RKO (cell line): ENCODE results near the gene RFC5.
"Not testable (repeated sequence)": the region's sequence is repeated elsewhere in the genome, so short reads cannot be mapped to it uniquely, and the experiment has no call there.

Source experiments
- DNase-seq: peaks from one replicate; pipeline ENCODE4 v3.0.0-alpha.2; 2016; ENCODE audit warnings: low spot score

RFC5 gene

DNA sequence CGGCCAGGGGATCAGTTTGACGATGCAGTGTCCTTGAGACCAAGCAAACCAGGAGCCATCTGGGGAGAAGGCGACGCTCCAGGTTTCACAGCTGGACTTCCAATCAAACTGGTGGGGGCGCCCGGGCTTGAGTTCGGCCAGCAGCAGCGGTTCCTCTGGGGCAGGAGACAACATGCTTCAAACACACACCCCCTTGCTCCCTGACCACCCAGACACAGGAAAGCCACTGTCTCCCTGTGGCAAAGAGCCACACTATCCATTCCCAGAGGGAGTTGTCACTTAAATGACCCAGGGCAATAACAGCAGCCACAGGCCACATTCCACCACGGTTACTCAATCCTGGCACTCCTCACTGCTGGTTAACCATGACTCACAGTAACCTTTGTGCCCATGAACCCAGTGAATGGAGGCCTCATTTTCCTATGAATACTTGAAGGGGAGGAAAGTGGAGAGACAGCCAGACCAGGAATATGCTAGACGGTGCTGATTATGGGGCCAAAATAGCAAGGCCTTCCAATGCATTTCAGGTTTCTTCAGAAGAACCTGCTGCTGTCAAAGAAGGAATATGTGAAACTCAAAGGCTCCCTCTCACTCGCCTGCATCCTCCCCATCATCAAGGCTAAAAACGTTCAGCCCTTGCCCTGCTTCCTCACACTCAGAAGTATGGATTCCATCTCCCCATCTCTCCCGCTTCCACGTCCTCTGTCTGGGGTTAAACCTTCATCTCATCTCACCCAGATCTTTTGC lies 36.0 kb downstream of the RFC5 start:
- peak; percentile 94 for DNase-seq

GRCh38 chr12:118053071-118053985 lies 36.8 kb downstream of the RFC5 start:
- DNase-seq: no peak

GRCh38 chr12:118055144-118055557 lies 38.6 kb downstream of the RFC5 start:
- DNase-seq: peak; percentile 78

DNA sequence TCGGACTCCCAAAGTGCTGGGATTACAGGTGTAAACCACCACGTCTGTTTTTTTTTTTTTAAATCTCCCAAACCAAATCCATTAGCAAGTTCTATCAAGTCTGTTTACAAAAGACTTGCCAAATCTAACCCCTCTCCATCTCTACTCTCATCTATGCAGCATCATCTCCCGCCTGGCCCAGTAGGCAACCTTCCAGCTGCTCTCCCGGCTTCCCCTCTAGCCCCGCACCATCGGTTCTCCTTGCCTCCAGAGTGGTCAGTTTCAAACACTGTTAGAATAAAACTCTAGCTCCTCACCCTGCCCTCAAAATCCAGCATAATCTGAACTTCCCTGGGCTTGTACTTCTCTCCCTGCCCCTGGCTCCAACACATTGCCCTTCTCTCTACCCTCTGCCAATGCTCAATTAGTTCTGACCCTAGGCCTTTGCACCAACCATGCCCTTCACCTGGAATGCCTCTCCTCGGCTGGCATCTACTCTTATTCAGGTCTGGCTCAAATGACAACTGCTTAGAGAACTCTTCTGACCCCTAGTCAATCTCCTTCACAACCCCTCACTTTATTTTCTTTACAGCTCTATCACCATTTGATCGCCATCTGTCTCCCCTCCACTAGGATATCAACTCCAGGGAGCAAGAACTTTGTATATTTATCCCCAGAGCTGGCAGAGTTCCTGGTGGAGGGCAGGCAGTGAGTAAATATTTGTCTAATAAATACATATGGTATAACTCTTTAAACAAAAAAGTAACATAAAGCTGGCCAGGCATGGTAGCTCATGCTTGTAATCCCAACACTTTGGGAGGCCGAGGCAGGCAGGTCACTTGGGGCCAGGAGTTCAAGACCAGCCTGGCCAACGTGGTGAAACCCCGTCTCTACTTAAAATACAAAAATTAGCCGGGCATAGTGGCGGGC lies 39.6 kb downstream of the RFC5 start:
- DNase-seq: no peak

DNA sequence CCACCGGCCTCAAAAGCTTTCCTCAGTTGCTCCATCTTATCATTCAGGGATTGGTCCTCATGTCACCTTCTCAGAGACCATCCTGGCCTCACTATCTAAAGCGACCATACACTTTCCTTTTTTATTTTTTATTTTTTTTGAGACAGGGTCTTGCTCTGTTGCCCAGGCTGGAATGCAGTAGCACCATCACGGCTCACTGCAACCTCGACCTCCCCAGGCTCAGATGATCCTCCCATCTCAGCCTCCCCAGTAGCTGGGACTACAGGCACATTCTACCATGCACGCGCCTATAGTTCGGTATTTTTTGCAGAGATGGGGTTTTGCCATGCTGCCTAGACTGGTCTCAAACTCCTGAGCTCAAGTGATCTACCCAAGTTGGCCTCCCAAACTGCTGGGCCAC lies 41.7 kb downstream of the RFC5 start:
- DNase-seq: no peak

GRCh38 chr12:118058881-118059280 lies 42.4 kb downstream of the RFC5 start:
- DNase-seq: no peak

- DNase-seq: peak; percentile 44
Measured at GRCh38 chr12:118059341-118060191, 43.1 kb downstream of the RFC5 start.

DNA sequence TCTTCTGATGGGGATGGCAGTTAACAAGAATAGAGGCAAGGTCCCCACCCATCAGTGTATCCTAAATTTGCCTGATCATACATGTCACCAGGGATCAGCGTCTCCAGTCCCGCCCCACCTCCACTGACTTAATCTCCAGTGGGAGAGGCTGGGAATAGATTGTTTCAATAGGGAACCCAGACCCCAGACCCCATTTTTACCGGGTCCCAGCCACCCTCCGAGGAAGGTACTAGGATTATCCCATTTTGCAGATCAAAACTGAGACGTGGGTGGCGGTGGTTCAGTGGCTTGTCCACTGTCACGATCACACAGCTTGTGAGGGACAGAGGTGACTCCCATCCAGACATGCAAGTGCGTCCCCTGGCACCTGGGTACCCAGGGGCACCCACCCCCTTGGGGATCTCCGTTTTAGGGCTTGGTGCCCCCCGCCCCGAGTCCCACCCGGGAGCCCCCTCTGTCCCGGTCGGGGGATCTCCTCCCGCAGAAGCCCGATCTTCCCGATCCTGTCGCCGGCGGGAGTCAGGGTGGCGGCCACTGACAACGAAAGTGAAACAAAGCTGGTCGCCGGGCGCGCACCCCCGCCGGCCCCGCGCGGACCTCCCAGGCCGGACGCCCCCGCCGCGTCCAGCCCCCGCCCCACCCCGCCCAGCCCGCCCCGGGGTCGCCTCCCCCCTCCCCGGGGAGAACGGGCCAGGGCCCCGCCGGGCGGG lies 44.0 kb downstream of the RFC5 start:
- peak; percentile 21 for DNase-seq

DNA sequence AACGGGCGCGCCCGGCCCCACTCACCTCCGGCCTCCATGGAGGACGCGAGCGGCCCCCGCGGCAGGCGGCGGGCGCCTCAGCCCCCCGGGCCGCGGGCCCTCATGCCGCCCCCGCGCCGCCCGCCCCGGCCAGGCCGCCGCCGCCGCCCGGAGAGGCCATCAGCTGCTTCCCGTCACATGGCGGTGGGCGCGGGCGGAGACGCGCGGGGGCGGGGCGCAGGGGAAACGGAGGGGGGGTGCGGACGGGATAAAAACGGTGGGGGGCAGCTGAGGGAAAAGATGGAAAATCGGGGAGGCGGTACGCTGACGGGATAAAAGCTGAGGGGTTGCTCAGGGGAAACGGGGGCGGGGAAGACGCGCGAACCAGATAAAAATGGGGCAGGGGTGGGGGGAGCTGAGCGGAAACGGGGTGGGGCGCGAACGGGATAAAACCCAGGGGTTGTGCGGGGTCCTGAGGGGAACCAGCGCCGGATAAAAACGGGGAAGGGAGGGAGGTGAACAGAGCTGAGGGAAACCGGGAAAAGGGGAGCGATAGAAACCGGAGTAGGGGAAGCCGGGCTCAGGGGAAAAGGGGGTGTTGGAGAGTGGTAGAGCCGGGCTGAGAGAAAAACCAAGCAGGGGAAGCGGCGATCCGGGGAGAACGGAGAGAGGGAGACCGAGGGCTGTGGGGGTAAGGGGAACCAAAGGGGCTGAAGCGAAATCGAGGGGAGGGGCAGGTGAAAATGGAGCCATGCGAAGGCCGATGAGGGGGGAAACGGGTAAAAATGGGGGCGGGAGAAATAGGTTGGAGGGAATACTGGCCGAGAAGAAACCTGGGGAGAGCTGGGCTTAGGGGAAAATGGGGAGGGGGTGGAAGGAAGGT lies 44.7 kb downstream of the RFC5 start, which contains the start of gene WSB2:
TSS of gene WSB2 (minus strand) at position 169 of the 862 bp plus-strand sequence. CDS start at position 38, 131 bp downstream.
- peak; percentile 73 for DNase-seq

DNA sequence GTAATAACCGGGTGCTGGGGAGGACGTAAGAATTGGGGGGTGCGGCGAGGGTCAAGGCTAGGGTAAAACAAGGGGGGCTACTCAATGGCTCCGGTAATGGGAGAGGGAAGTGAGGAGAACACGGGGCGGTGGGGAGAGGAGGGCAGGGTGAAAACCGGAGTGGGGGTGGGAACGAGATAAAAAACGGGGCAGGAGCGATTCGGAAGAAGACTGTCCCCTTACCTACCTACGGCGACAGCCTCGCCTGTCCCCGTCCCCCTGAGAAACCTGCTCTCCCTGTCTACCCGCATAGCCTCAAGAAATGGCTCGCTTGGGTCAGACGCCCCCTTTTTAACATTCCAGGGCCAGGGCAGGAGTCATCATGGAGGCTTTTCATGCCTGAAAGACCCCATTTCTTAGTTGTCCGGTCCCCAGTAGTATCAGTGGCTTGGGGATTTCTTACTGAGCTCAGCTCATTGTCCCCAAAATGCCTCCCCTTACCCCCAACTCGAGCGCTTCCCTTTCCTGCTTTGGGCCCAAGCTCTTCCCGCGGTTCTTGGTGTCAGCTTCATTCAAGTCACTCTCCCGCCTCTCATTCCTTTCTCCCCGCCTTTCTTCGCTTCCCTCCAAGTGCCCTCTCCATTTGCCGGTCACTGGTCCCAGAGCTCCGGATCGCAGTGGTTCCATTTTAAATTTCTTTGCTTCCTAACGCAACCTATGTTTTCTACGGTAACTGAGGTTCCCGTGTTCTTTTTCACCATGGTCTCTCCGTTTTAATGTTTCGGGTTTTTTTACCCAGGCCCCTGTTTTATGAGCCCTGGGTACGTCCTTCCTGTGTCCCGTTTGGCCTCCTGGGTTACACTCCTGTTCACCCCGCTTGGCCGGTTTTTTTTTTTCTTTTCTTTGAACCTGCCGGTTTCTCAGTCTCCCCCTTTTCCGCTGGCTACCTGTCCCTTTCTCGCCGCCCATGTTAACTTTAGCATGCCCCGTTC lies 45.7 kb downstream of the RFC5 start:
- DNase-seq: peak; percentile 72

DNA sequence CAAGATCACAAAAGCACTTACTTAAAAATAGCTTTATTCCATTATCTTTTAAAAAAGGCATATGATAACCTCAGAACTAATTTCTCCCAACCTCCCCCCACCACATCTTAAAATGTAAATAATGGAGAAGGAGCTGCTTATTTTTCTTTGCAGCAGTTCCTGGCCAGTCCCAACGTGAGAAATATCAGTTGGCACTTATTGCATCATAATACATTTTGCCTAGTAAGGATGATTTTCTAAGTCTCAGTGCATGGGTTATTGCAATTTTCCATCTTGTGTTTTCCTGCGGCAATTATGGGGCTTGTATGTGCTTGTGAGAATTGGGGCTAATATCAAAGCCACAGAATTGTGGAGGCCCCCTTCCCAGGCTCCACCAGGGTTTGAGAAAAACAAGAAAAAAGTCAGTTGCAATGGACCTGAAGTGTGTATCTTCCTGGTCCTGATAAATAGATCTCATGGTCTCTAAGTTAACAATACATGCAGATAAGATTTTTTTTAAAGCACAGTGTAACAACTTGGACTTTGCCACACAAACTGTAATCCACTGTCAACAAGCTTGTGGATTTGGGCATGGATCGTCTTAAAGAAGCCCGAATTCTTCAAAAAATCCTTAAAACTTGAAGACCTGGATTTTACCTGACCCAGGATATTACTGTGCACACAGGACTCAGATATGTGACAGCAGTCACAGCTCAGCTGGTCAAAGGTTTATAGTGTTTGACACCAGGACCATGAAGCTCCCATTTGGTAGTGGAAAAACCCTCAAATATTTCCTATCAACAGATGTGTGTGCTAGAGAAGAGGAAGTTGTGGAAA lies 47.3 kb downstream of the RFC5 start:
- DNase-seq: no peak

GRCh38 chr12:118064608-118065007 lies 48.1 kb downstream of the RFC5 start:
- DNase-seq: peak; percentile 47

- DNase-seq: no peak
Measured at GRCh38 chr12:118065380-118065779, 48.9 kb downstream of the RFC5 start.

GRCh38 chr12:118068445-118068844 lies 51.9 kb downstream of the RFC5 start:
- no peak for DNase-seq

- no peak for DNase-seq
Measured at GRCh38 chr12:118070650-118071049, 54.1 kb downstream of the RFC5 start.

GRCh38 chr12:118073768-118074167 lies 57.3 kb downstream of the RFC5 start:
- no peak for DNase-seq

GRCh38 chr12:118081521-118081920 lies 65.0 kb downstream of the RFC5 start:
- DNase-seq: not testable (repeated sequence)
